Measurements from ENCODE around the gene PAN3.

Gene PAN3

DNA sequence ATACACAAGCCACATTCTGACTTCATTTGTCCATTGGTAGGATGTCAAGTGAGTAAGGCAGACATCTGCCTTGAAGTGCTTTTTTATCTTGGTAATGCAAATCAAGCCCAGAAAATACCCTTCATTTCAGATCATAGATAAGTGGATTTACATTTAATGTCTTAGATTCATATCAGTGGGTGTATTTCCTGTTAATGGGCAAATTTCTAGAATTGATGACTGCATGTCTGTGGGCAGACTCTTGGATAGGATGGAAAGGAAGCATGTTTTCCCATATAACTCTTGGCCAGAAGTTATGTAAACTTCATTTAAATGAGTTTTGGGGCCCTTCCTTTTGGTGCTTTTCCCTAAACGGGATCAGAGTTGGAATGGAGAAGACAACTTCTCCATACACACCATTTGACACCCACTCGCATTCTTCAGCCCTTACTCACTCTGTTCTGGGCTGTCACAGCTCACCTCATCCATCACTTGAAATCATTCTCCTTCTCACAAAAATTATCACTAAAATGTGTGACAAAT is 202.0 kb downstream of the PAN3 start:
- TF ChIP-seq, protein P1, sequence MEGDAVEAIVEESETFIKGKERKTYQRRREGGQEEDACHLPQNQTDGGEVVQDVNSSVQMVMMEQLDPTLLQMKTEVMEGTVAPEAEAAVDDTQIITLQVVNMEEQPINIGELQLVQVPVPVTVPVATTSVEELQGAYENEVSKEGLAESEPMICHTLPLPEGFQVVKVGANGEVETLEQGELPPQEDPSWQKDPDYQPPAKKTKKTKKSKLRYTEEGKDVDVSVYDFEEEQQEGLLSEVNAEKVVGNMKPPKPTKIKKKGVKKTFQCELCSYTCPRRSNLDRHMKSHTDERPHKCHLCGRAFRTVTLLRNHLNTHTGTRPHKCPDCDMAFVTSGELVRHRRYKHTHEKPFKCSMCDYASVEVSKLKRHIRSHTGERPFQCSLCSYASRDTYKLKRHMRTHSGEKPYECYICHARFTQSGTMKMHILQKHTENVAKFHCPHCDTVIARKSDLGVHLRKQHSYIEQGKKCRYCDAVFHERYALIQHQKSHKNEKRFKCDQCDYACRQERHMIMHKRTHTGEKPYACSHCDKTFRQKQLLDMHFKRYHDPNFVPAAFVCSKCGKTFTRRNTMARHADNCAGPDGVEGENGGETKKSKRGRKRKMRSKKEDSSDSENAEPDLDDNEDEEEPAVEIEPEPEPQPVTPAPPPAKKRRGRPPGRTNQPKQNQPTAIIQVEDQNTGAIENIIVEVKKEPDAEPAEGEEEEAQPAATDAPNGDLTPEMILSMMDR (IDR thresholded peaks at IDR 0.05; ENCODE audit: low read depth, low read length): no peak
- in situ Hi-C loops (cut with HindIII; ENCODE audit: low sequenced_read_pairs): no loop called here
- no peak overlapping the region for H3K4me3 ChIP-seq (ENCODE audit: low read depth, low read length)
- no peak for DNase-seq (ENCODE audit: low read depth, low spot score)

DNA sequence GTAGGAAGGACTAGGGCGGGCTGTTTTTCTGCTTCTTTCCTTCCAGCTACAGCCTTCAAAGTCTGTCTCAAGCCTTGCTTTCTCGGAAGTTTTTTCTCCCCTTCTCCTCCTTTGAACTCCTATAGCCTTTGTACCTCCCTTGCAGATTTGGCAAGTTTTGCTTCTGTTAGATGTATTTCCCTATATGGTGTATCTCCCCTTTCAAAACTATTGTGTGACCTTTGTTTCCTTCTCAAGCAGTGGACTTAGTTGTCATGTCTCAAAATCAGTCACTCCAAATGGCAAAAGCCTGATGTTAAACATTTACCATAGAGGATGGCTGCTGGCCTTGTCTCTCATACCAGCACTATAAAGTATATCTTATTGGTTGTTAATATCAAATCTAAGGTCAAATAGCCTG is 203.9 kb downstream of the PAN3 start:
- DNase-seq (ENCODE audit: low read depth, low spot score): no peak
- no peak overlapping the region for H3K4me3 ChIP-seq (ENCODE audit: low read depth, low read length)
- TF ChIP-seq, protein P1 (IDR thresholded peaks at IDR 0.05; ENCODE audit: low read depth, low read length): no peak
- in situ Hi-C loops (cut with HindIII; ENCODE audit: low sequenced_read_pairs): no loop called here

DNA sequence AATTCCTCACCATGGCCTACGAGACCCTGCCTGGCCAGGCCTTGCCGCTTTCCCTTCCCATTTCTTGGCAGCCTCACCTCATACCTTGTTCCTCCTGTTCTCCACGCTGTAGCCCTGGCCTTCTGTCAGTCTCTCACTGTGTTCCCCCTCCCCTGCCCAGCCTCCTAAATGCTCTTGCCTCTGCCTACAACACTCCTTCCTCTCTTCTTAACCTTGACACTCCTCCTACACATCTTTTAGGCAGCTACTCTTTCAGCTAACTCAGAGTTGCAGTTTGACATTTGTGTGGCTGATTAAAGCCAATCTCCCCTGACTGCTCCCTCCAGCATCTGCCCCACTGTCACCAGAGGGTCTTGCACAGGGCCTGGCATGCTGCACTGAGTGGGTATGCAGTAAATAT is 205.8 kb downstream of the PAN3 start:
- TF ChIP-seq, protein P1 (IDR thresholded peaks at IDR 0.05; ENCODE audit: low read depth, low read length): no peak
- DNase-seq (ENCODE audit: low read depth, low spot score): no peak
- no peak overlapping the region for H3K4me3 ChIP-seq (ENCODE audit: low read depth, low read length)
- in situ Hi-C loops (cut with HindIII; ENCODE audit: low sequenced_read_pairs): no loop called here

Data from astrocyte of the spinal cord (primary cell).